GM19468 (cell line): Measurements from ENCODE around the gene RNF144A.
A peak's percentile ranks its signal among the peaks of the same experiment; 100 is the strongest.

Experiments
- ATAC-seq: cut with Tn5 transposase; IDR thresholded peaks from one replicate; pipeline ENCODE4 v1.9.1; 2021; ENCODE audit warnings: mild to moderate bottlenecking, moderate library complexity, moderate number of reproducible peaks; ENCODE audit not compliant: unreplicated experiment; ENCODE audit errors: extremely low read depth

The RNF144A gene

GRCh38 chr2:7032371-7032770, 115.2 kb downstream of the RNF144A start:
- ATAC-seq = no peak

DNA sequence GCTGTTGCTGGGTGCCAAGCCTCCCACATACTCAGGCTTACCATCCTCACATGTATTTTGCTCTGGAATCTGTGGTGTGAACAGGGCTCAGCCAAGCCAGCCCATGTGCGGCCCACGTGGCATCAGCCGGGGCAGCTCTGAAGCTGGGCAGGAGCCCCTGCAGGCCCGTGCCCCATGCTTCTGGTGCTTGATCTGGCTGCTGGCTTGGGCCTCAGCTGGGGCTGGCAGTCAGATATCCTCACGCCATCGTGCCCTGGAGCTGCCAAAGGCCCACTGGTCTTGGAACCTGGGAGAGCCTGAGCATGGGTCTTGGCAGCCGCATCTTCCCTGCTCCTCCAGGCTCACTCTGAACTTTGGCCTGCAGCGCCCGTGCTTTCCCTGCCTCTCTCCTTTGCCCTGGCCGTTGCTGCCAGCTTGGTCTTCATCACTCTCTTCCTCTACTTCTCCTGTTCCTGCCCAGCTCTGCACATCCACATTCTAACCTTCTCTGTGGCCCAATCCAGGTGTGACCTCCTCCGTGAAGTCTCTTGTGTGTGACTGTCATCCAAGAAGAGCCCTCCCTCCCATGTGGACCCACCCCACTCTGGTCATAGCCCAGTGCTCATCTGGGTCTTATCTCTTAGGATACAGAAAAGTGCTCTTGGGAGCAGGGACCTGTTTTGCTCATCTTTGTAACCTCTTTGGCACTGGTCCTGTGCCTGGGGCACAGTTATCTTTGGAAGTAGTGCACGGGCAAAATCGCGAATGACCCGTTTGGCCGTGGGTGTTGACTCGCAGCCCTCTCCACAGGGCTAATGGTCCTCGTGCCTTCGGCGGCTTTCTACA, 116.1 kb downstream of the RNF144A start:
- ATAC-seq = no peak

DNA sequence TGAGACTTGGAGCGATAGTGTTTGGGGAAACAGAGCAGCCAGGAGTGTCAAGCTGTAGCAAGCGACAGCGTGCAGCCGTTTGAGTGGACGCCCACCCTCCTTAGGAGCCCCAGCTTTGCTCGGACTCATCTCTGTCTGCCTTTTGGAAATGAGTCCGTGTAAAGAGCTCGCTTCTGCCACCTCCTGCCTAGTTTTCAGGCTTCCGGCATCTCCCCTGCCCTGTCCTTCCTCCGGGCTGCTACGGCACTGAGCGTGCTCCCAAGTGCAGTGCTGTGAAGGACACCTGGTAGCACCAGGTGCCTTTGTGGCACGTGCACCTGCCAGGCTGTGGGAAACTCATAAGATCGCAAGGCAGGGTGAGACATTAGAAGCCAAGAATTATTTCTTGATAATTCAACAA, 117.1 kb downstream of the RNF144A start:
- no peak for ATAC-seq

GRCh38 chr2:7035884-7036283, 118.7 kb downstream of the RNF144A start:
- no peak for ATAC-seq

DNA sequence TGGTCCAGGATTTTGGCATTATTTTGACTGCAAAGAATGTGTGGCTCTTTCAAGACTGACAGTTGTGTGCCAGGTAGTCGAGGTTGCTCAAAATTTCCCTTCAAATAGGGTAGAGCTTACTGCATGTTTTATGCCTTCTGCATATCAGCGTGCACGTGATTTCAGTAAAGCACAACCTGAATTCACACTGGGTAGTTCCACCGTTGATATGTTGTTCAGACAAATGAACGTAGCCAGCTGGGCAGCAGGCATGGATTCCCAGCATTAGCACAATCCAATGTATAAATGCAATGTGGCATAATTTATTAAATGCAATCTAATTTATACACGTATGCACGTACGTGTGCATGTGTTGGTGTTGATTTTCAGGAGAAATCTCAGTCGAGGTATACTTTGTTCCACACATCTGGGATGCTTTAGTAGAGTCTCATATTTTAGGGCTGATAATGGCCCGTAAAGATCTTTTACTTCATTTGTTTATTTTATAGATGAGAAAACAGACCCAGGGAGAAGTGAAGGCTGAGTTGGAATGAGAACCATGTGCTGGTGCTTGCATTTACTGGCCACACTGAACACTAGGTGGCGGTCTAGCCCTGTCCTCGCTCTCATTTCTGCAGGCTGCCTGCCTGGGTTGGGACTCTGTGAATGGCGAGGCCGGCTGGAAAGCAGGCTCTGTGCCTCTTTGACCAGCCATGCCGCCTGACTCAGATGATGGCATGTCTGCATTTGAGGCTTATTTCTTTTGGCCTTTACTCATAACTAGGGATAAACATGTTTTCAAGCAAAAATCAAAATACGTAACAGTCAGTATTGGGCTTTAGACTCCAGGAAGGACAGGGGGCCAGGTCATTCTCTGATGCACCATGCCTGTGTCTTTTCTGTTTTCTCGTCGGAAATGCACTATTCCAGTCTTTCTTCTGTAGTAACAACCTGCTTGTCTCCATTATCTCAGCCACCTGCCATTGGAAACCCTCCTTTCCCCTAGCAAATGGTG, 120.4 kb downstream of the RNF144A start:
- peak; percentile 44 for ATAC-seq

GRCh38 chr2:7040547-7040946, 123.3 kb downstream of the RNF144A start:
- no peak for ATAC-seq

DNA sequence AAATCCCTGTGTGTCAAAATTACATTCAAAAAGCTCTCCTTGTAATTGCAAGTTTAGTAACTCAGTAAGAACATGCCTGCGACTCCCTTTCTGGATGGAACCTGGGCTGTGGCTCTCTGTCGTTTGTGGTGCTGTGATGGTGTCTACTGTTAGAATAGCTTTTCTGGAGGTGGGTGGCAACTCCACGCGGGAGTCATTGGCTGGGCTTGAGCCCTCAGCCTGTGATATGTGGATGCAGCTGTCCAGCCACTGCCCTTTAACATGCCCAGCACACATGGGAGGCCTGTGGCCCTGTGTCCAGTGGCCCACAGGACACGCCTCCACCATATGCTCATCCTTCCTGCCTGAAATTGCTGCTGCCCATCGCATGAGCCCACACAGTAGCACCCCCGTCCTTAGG, 124.2 kb downstream of the RNF144A start:
- no peak for ATAC-seq

DNA sequence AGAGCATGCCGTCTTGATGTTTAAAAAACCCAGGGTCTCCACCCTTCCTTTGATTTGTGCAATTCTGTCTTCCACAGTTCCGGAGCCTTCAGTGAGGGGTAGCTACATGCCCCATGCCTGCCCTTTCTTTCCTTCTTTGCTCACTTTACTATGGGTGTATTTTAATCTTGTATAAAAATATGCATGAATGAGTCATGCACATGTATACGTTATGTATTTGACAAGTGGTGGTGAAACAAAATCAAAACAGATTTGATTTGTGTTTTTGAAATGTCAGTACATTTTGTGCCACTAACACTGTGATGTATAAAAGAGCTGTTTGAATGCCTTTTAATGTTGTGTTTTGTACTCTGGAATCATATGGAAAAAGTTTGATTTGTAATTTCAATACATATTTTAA, 126.5 kb downstream of the RNF144A start:
- no peak for ATAC-seq

DNA sequence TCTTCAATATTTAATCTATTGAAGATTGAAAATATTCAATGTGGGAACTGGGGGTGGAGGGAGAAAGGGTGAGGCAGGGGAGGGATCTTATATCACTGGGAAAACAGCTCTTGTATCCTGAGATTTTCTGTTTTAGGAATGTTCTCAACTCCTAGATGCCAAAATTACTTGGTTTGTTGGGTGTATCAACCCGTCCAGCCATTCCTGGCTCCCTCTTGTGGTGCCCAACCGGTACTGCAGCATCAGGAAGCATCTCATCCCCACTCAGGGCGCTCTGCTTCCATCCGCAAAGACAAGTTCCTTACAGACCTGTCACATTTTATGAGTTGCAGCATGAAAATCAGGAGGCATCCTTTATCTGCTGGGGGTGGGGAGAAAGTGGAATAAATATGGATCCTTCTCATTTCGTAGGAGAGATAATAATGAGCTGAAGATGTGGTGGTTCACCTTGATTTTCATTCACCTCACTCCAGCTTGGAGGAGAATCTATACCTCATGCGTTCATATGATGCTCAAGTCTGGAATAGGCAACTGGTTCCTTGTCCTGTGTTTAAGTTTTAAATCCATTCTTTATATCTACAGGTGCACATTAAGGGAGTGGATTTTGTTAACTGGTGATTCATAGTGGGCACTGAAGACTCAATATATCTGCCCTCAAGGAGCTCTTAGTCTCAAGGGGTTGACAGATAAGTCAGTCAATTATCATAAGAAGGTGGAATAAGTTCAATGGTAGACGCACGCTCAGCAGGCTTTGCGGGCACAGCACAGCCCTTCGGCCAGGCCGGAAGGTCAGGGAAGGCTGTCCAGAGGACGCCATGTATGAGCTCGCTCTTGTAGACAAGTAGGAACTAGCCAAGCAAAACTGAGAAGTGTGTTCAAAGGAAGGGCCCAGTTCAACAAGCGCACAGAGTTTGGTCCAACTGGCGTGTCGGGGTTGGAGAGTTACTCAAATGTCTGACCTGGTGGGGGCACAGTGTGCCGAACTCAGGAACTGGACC, 127.3 kb downstream of the RNF144A start:
- ATAC-seq = no peak

- no peak for ATAC-seq
These were observed 128.7 kb downstream of the RNF144A start for GRCh38 chr2:7045601-7046590.

GRCh38 chr2:7047661-7048060, 130.4 kb downstream of the RNF144A start:
- ATAC-seq = no peak

DNA sequence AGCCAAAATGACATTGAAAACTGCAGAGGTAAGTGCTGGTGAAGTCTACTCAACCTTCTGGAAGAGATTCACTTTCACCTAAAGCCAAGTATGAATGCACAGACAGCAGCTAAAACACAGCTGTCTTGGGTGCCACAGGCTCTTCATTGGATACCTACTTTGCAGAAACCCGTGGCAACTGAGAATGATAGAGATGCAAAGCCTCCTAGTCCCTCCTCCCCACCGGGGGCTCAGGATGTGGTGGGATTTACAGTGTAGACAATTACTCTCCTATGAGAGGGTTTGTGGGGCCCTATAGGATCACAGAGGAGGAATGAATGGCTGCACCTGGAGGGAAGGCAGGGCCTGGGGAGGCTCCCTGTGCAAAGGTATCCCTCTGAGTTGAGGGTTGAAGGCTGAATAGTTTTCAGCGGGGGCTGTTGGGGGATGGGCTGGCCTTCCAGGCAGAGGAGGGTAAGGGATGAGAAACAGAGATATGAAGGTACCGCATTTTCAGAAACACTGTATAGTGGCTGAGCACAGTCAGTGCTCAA, 131.6 kb downstream of the RNF144A start:
- no peak for ATAC-seq

- ATAC-seq = peak; percentile 62
These were observed 135.2 kb downstream of the RNF144A start for GRCh38 chr2:7052404-7052803.

DNA sequence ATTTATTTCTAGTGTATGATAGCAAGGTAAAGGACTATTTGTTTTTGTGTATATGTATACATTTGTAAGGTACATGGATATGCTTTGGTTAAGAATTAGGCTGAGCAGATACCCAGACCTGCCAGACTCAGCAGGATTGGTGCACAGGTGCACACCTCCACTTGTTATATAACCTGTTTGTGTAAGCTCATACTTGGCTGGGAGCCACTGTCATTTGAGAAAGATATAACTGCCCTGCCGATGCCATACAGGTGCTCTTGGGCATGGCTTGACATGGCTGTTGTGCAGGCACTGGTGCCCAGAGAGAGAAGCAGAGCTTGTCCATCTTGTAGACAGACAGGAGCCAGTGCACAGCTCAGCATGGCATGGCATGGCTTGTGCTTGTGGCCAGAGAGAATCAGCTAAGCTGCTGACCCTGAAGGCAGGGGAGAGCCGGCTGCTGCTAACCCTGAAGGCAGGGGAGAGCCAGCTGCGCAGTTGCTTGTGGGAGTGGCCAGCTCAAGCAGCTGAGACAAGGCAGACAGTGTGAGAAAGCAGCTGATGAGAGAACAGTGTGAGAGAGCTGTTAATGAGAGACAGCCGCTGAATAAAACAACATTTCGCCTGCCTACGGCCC, 136.5 kb downstream of the RNF144A start:
- no peak for ATAC-seq

DNA sequence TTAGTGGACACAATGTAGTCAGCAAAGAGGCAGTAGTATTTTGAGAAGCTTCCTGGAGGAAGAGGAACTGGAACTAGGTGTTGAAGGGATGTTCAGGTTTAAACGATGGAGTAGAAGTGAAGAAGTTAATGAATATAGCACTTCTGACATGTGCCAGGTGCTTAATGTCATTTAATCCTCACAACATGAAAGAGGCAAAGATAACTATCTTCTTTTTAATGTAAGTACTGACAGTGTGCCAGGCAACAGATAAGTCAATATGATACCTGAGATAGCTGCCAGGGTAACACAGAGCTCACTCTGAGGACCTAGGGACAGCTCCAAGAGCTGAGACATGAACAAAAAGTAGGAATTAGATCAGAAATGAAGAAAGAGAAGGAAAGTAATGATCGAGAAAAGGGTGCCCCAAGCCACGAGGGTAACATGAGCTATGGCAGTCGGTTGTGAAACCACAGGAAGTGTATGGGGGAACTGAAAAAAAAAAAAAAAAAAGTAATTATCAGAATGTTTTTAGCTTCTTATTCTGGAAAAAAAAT, 140.7 kb downstream of the RNF144A start:
- ATAC-seq = peak; percentile 60

DNA sequence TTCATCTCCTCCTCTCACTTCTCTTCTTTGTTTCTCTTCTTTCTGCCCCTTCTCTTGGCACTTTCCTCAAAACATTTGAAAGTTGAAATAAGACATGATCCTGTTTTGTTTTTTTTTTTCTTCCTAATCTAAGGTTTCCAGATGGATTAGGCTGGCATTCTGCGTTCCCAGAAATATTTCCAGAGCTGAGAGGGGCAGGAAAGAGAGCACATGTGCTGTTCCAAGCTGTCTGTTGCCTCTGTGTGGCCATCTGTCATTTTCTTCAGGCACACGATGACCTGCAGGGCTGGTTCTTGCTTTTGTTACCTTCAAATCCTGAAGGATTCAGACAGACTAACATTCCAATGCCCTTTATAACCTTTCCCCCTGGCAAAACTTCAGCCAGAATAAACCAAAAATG, 142.9 kb downstream of the RNF144A start:
- ATAC-seq = no peak

GRCh38 chr2:7060631-7061449, 143.6 kb downstream of the RNF144A start:
- no peak for ATAC-seq
